Prostate gland (tissue), 2 donors: ENCODE results near the gene COL16A1.

Experiments
- CTCF ChIP-seq, 4 experiments: fragments of 200-600 bp in 2 of 4; fragments of 450-650 bp in 2 of 4; sonication (generic) in 2 of 4; IDR thresholded peaks; 1 replicate in 3 of 4; 2 replicates in 1 of 4; pipeline ENCODE4 v1.5.1; 2016 to 2019; ENCODE audit warnings: antibody characterized with exemption in 4 of 4, mild to moderate bottlenecking in 2 of 4, moderate library complexity in 2 of 4
- POLR2A ChIP-seq: fragments of 450-650 bp; IDR thresholded peaks from one replicate; pipeline ENCODE4 v1.6.1; 2016; ENCODE audit warnings: antibody characterized with exemption, mild to moderate bottlenecking
- POLR2AphosphoS5 ChIP-seq: sonication (generic); formaldehyde crosslinking; IDR thresholded peaks from one replicate; pipeline ENCODE4 v1.6.1; 2017; ENCODE audit warnings: antibody characterized with exemption

DNA sequence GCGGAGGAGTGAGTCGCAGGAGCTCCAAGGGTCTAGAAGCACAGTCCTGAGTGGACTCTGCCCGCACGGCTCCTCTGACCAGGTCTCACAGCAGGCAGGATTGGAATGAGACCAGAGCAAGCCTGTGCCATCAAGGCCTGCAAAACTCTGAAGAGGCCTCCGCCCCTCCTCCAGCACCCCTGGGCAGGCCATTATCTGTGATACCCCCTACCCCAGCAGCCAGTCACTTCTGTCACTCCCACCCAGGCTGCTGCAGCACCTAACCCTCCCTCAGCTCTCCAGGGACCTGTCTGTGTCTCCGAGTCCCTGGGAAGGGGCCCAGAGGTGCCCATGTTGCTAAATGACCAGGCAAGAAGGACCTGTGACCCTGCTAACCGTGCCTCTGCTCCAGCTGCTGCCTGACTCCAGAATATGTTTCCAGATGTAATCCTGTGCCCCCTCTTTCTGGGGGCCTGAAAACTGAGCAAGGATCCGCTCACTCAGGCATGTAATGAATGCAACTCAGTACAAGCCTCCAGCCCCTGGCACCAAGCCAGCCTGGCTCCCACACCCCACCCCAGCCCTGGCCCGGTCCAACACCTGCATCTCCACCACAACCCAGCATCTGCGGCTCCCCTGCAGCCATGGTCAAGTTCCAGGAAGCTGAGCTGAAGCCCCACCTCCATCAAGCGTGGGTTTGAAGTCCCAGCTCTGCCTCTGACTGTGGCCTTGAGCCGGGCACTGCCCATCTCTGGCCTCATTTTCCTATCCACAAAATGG lies 22.1 kb upstream of the COL16A1 start:
- TF ChIP-seq POLR2A: no peak
- TF ChIP-seq POLR2AphosphoS5: no peak
- no peak for TF ChIP-seq CTCF (IDR thresholded peaks at IDR 0.05)
